ENCODE results near the gene SERINC4. TPM values are rescaled to one million over a fixed set of nuclear protein-coding genes. Genes with fewer than 3 reads are reported as not detected.
"Not testable (repeated sequence)": the region's sequence is repeated elsewhere in the genome, so short reads cannot be mapped to it uniquely, and the experiment has no call there.

Gene SERINC4
- 0.05 to 0.14 TPM in 2 of 3 replicates, not detected in the other for polyA plus RNA-seq
- polyA plus RNA-seq (2011; ENCODE audit: low read depth), result 0.17 TPM
- not detected in 2 replicates for polyA plus RNA-seq (2011; cell fraction: cytosol; rRNA removed)
- 0.08 and 0.09 TPM in 2 replicates for polyA plus RNA-seq (2011; cell fraction: nucleus; rRNA removed)
- not detected in 2 replicates for polyA plus RNA-seq (2012; ENCODE audit: low replicate concordance)
- not detected in 3 replicates for polyA minus RNA-seq
- not detected for polyA minus RNA-seq (2011; cell fraction: cytosol; rRNA and poly(A)+ RNA removed)
- not detected in 2 replicates for polyA minus RNA-seq (2011; cell fraction: nucleus; rRNA and poly(A)+ RNA removed)

- H3K79me2 ChIP-seq (ENCODE audit: control insufficient read depth, insufficient read depth, low read length), result peaks cover 17% of the 10 kb centered on the region
- peak within 1 kb of the TSS; percentile 92 for H2AFZ ChIP-seq (ENCODE audit: control insufficient read depth, low read length)
- DNase-seq (ENCODE audit: low read depth, low spot score), result no peak
- peak within 1 kb of the TSS; percentile 60 to 84 (median 72) for H3K4me3 ChIP-seq (ENCODE audit: control insufficient read depth in 2 of 3, extremely low read depth in 1 of 3, insufficient read depth in 2 of 3, low read depth in 1 of 3, low read length in 3 of 3)
- H3K9me1 ChIP-seq (ENCODE audit: control insufficient read depth, extremely low read depth, insufficient read depth, low read length), result no peaks in the 10 kb centered on the region
- dilution Hi-C loops (cut with MboI; ENCODE audit: extremely low pct_ligation_motif_present, low sequenced_read_pairs), result no loop called here
- H3K27ac ChIP-seq (ENCODE audit: control insufficient read depth, insufficient read depth, low read length), result peak within 1 kb of the TSS; percentile 68
- H3K9ac ChIP-seq (ENCODE audit: control insufficient read depth, extremely low read depth, insufficient read depth, low read length), result peak within 1 kb of the TSS; percentile 80
- H3K9me3 ChIP-seq (ENCODE audit: control insufficient read depth, low read depth, low read length), result no peaks in the 10 kb centered on the region
- no peak for TF ChIP-seq EZH2 (IDR thresholded peaks at IDR 0.05; ENCODE audit: low read length)
- no peak for FAIRE-seq
- H3K4me2 ChIP-seq (ENCODE audit: control insufficient read depth, extremely low read depth, insufficient read depth, low read depth, low read length), result peak within 1 kb of the TSS; percentile 66
- no peaks in the 10 kb centered on the region for H3K27me3 ChIP-seq (ENCODE audit: control insufficient read depth, extremely low read depth, insufficient read depth, low read length)
- H3K36me3 ChIP-seq (ENCODE audit: control insufficient read depth in 2 of 2, extremely low read depth in 1 of 2, insufficient read depth in 2 of 2, low read length in 2 of 2), result peaks cover 13 to 31% of the 10 kb centered on the region in 2 experiments
- no peaks in the 10 kb centered on the region for H4K20me1 ChIP-seq (ENCODE audit: control insufficient read depth, extremely low read depth, insufficient read depth, low read length)
- H3K4me1 ChIP-seq (ENCODE audit: control insufficient read depth, extremely low read depth, insufficient read depth, low read length), result peaks cover 5% of the 10 kb centered on the region
These were observed at the start of gene SERINC4 for GRCh38 chr15:43799945-43800285. TSS of gene SERINC4 (minus strand) at chr15:43800220. CDS start at chr15:43799986, 234 bp downstream.

GRCh38 chr15:43845421-43845820, 45.4 kb upstream of the SERINC4 start:
- no peak overlapping the region for H3K4me3 ChIP-seq (ENCODE audit: control insufficient read depth in 2 of 3, extremely low read depth in 1 of 3, insufficient read depth in 2 of 3, low read depth in 1 of 3, low read length in 3 of 3)
- no peaks in the 10 kb centered on the region for H3K9me1 ChIP-seq (ENCODE audit: control insufficient read depth, extremely low read depth, insufficient read depth, low read length)
- no peak overlapping the region for H3K27ac ChIP-seq (ENCODE audit: control insufficient read depth, insufficient read depth, low read length)
- FAIRE-seq (no peak), DNase-seq (ENCODE audit: low read depth, low spot score) (no peak)
- TF ChIP-seq CTCF (optimal IDR thresholded peaks at IDR 0.05 in 1 of 3, IDR thresholded peaks at IDR 0.05 in 1 of 3, conservative IDR thresholded peaks at IDR 0.05 in 1 of 3; ENCODE audit: extremely low read depth in 1 of 3, insufficient read depth in 2 of 3, low read length in 3 of 3) (no peak), EZH2 (IDR thresholded peaks at IDR 0.05; ENCODE audit: low read length) (no peak)
- dilution Hi-C loops (cut with MboI; ENCODE audit: extremely low pct_ligation_motif_present, low sequenced_read_pairs), result no loop called here
- H3K9me3 ChIP-seq (ENCODE audit: control insufficient read depth, low read depth, low read length), result no peaks in the 10 kb centered on the region
- H3K9ac ChIP-seq (ENCODE audit: control insufficient read depth, extremely low read depth, insufficient read depth, low read length), result no peak overlapping the region
- no peaks in the 10 kb centered on the region for H3K27me3 ChIP-seq (ENCODE audit: control insufficient read depth, extremely low read depth, insufficient read depth, low read length)
- no peak overlapping the region for H2AFZ ChIP-seq (ENCODE audit: control insufficient read depth, low read length)
- H3K79me2 ChIP-seq (ENCODE audit: control insufficient read depth, insufficient read depth, low read length), result no peaks in the 10 kb centered on the region
- no peaks in the 10 kb centered on the region for H4K20me1 ChIP-seq (ENCODE audit: control insufficient read depth, extremely low read depth, insufficient read depth, low read length)
- H3K4me2 ChIP-seq (ENCODE audit: control insufficient read depth, extremely low read depth, insufficient read depth, low read depth, low read length), result no peak overlapping the region
- no peaks in the 10 kb centered on the region for H3K4me1 ChIP-seq (ENCODE audit: control insufficient read depth, extremely low read depth, insufficient read depth, low read length)
- peaks cover 0 to 5% of the 10 kb centered on the region in 2 experiments for H3K36me3 ChIP-seq (ENCODE audit: control insufficient read depth in 2 of 2, extremely low read depth in 1 of 2, insufficient read depth in 2 of 2, low read length in 2 of 2)

- H3K9ac ChIP-seq (ENCODE audit: control insufficient read depth, extremely low read depth, insufficient read depth, low read length); H3K4me3 ChIP-seq (ENCODE audit: control insufficient read depth in 2 of 3, extremely low read depth in 1 of 3, insufficient read depth in 2 of 3, low read depth in 1 of 3, low read length in 3 of 3); H3K4me1 ChIP-seq (ENCODE audit: control insufficient read depth, extremely low read depth, insufficient read depth, low read length); H3K36me3 ChIP-seq (ENCODE audit: control insufficient read depth in 2 of 2, extremely low read depth in 1 of 2, insufficient read depth in 2 of 2, low read length in 2 of 2); H3K27me3 ChIP-seq (ENCODE audit: control insufficient read depth, extremely low read depth, insufficient read depth, low read length); H3K9me3 ChIP-seq (ENCODE audit: control insufficient read depth, low read depth, low read length); H3K4me2 ChIP-seq (ENCODE audit: control insufficient read depth, extremely low read depth, insufficient read depth, low read depth, low read length); DNase-seq (ENCODE audit: low read depth, low spot score); H3K27ac ChIP-seq (ENCODE audit: control insufficient read depth, insufficient read depth, low read length); H2AFZ ChIP-seq (ENCODE audit: control insufficient read depth, low read length); dilution Hi-C loops (cut with MboI; ENCODE audit: extremely low pct_ligation_motif_present, low sequenced_read_pairs); H4K20me1 ChIP-seq (ENCODE audit: control insufficient read depth, extremely low read depth, insufficient read depth, low read length); H3K79me2 ChIP-seq (ENCODE audit: control insufficient read depth, insufficient read depth, low read length); H3K9me1 ChIP-seq (ENCODE audit: control insufficient read depth, extremely low read depth, insufficient read depth, low read length); FAIRE-seq: not testable (repeated sequence)
These were observed 32.5 kb upstream of the SERINC4 start for GRCh38 chr15:43832485-43832884.

GRCh38 chr15:43831519-43832052, 31.6 kb upstream of the SERINC4 start:
- DNase-seq (ENCODE audit: low read depth, low spot score); H3K9me1 ChIP-seq (ENCODE audit: control insufficient read depth, extremely low read depth, insufficient read depth, low read length); H3K4me3 ChIP-seq (ENCODE audit: control insufficient read depth in 2 of 3, extremely low read depth in 1 of 3, insufficient read depth in 2 of 3, low read depth in 1 of 3, low read length in 3 of 3); H3K27ac ChIP-seq (ENCODE audit: control insufficient read depth, insufficient read depth, low read length); H4K20me1 ChIP-seq (ENCODE audit: control insufficient read depth, extremely low read depth, insufficient read depth, low read length); H3K9ac ChIP-seq (ENCODE audit: control insufficient read depth, extremely low read depth, insufficient read depth, low read length); H3K4me2 ChIP-seq (ENCODE audit: control insufficient read depth, extremely low read depth, insufficient read depth, low read depth, low read length); H2AFZ ChIP-seq (ENCODE audit: control insufficient read depth, low read length); H3K79me2 ChIP-seq (ENCODE audit: control insufficient read depth, insufficient read depth, low read length); H3K4me1 ChIP-seq (ENCODE audit: control insufficient read depth, extremely low read depth, insufficient read depth, low read length); dilution Hi-C loops (cut with MboI; ENCODE audit: extremely low pct_ligation_motif_present, low sequenced_read_pairs); FAIRE-seq; H3K36me3 ChIP-seq (ENCODE audit: control insufficient read depth in 2 of 2, extremely low read depth in 1 of 2, insufficient read depth in 2 of 2, low read length in 2 of 2); H3K27me3 ChIP-seq (ENCODE audit: control insufficient read depth, extremely low read depth, insufficient read depth, low read length); H3K9me3 ChIP-seq (ENCODE audit: control insufficient read depth, low read depth, low read length): not testable (repeated sequence)

Data from keratinocyte (primary cell).